HG03520 (cell line): ENCODE results near the gene SKA1.
A peak's percentile ranks its signal among the peaks of the same experiment; 100 is the strongest.

Experiments
- ATAC-seq: cut with Tn5 transposase; IDR thresholded peaks from one replicate; pipeline ENCODE4 v1.9.1; 2021; ENCODE audit warnings: mild to moderate bottlenecking, moderate library complexity; ENCODE audit not compliant: unreplicated experiment

Gene SKA1, protein sequence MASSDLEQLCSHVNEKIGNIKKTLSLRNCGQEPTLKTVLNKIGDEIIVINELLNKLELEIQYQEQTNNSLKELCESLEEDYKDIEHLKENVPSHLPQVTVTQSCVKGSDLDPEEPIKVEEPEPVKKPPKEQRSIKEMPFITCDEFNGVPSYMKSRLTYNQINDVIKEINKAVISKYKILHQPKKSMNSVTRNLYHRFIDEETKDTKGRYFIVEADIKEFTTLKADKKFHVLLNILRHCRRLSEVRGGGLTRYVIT

DNA sequence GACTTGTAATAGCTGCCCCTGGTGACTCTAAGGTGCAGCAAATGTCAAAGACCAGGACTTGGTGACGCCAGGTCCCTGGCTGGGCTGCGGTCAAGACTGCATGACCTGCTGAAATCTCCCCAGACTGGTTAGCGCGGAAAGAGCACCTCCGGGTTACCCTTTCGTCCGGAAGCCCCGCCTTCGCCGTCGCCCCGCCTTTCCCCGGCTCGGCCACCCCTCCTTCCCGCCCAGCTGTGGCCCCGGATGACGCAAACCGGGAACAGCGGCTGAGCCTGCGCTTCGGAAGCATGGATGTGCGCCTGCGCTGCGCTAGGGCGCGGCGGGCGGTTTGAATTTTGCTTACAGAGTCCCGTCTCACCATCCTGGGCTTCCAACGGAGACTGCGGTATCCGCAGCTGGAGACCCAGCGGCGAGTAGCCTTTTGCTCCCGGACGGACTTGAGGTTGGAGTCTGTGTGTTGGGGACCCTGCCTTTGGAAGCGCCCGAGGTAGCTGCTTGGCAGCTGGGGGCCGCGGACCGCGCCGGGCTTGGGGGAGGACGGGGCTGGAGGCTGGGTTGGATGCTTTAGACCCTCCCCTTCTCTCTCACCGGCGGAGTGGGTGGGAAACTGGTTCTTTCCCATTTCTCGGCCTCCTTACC lies at the start of gene SKA1:
TSS of gene SKA1 (plus strand) at position 294 of the 639 bp plus-strand sequence. CDS start 785 bp downstream, outside the sequence.
- ATAC-seq, result peak; percentile 92

DNA sequence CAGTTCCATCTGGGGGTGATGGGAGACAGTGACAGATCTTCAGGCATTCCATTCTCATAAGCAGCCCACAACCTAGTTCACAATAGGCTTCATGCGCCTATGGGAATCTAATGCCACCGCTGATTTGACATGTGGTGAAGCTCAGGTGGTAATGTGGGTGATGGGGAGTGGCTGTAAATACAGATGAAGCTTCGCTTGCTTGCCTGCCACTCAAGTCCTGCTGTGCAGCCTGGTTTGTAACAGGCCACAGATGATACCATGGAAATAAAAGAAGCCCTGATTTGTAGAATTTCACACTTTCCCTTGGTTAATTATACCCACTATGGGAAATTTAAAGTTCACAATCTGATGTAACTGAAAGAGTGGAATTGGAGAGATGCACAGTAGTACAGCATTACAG lies 46.9 kb upstream of the SKA1 start:
- no peak for ATAC-seq

DNA sequence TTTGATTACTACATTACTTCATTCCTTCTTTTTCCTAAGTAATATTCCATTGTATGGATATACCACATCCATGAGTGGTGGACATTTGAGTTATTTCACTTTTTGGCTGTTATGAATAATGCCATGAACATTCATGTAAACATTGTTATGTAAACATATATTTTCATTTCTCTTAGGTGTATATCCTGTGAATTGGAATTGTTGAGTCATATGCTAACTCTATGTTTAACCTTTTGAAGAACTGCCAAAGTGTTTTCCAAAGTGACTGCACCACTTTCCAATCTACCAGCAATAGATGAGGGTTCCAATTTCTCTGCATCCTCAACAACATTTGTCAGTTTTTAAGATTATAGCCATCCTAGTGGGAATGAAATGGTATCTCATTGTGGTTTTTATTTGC lies 44.7 kb upstream of the SKA1 start:
- ATAC-seq, result no peak

DNA sequence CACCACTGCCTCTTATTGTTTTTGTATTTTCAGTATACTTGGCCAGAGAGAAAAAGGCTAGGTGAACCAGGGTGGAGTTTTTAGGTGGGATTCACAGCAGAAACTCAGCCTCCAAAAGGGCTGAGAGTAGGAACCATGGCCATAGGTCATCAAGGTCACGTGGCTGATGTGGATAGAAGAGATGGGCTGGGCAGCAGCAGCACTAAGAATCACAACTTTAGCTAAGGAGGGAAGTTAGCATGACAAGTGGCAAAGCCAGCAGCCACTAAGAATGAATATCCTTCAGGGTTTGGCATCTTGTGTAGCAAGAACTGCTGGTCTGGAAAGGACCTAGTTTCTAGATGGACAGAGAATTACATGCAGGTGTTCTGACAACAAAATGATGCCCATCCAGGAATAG lies 43.2 kb upstream of the SKA1 start:
- no peak for ATAC-seq

DNA sequence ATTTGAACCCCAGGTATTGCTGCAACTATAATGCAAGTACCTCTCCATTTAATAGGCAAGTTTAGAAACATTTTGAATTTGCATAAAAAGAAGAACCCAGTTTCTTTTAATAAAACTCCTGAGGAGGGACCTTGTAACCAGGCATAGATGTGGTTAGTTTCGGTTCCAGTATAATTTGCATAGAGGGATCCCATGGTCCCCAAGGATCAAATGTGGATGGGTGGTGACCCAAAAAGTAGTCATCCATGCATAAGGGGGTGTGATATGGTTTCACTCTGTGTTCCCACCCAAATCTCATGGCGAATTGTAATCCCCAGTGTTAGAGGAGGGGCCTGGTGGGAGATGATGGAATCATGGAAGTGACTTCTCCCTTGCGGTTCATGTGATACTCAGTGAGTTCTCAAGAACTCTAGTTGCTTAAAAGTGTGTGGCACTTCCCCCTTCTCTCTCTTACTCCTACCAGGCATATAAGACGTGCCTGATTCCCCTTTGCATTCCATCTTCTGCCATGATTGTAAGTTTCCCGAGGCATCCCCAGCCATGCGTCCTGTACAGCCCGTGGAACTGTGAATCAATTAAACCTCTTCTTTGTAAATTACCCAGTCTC lies 40.2 kb upstream of the SKA1 start:
- peak; percentile 61 for ATAC-seq

DNA sequence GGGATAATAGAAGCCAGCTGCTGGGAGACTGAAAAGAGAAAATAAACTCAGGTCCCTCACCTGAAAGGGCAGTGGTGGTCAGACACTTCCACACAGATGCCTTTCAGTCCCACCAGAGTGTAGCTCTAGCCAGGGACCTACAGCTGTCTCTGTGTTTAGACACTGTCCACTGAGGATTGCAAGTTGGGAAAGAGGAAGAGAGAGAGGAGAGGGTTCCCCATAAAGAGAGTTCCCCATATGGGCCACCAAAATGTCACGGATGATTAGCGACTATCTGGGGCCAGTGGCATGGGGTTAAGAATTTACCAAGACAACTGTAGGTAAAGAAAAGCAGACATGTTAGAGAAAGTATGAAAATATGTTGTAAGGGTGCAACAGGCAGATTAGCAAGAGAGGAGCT lies 36.7 kb upstream of the SKA1 start:
- no peak for ATAC-seq

DNA sequence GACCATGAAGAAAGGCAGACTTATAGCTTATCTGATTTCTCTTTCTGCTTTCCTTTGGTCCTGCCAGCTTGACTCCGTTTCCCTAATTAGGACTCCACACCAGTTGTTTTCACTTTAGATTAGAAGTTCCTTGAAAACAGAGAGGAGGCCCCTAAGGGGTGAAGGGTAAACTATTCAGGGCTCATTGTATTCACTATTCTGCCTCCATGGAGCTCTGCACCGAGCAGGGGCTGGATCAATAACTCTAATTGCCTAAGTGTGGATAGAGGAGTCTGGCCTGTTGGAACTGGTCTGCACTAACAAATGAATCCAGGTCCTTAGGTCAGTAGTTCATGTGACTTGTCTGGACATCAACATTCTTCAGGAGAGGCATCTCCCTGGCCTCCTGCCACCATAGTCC lies 36.1 kb upstream of the SKA1 start:
- ATAC-seq, result no peak

DNA sequence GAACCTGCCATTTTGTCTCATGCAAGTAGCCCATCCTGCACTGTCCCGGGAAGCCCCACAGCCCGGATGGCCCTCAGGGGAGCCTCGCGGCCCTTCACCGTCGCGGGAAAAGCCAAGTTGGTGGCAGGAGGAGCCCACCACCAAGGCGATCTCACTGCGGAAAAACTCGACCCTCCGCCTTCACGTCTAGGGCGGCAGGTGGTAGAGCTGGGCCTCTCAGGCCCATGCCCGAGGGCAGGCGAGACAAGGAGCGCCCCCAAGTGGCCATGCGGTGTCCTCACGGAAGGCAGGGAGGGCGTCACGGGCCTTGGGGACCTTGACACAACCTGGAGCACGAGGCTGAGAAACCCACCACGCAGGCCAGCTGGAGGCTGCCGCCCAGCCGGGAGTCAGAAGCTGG lies 34.8 kb upstream of the SKA1 start:
- ATAC-seq, result no peak

DNA sequence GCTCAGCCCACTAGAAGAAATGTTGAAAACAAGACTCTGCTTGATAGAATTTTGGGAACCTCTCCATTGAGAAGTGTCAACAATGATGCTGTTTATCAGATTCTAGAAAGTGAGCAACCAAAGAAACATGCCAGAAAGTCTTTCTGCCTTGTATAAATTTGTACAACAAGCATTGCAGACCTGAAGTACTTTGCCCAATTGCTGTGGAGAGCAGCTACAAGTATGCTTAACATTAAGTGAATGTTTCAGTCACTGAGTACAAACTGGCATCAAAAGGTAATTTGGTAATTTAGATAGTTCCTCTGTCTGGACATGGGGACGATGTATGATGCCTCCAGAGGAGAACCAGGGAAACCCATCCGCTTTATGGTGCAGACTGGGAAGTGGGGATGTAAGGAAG lies 33.4 kb upstream of the SKA1 start:
- ATAC-seq, result no peak

DNA sequence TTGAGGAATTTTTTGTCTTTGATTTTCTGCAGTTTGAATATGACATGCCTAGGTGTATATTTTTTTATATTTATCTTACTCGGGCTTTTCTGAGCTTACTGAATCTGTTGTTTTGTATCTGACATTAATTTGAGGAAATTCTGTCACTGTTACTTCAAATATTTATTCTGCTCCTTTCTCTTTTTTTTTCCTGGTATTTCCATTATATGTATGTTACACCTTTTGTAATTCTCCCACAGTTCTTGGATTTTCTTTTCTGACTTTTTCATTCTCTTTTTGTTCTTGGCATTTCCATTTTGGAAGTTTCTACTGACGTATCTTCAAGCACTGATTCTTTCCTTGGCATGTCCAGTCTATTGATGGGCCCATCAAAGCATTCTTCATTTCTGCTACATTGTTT lies 24.1 kb upstream of the SKA1 start:
- ATAC-seq, result no peak

DNA sequence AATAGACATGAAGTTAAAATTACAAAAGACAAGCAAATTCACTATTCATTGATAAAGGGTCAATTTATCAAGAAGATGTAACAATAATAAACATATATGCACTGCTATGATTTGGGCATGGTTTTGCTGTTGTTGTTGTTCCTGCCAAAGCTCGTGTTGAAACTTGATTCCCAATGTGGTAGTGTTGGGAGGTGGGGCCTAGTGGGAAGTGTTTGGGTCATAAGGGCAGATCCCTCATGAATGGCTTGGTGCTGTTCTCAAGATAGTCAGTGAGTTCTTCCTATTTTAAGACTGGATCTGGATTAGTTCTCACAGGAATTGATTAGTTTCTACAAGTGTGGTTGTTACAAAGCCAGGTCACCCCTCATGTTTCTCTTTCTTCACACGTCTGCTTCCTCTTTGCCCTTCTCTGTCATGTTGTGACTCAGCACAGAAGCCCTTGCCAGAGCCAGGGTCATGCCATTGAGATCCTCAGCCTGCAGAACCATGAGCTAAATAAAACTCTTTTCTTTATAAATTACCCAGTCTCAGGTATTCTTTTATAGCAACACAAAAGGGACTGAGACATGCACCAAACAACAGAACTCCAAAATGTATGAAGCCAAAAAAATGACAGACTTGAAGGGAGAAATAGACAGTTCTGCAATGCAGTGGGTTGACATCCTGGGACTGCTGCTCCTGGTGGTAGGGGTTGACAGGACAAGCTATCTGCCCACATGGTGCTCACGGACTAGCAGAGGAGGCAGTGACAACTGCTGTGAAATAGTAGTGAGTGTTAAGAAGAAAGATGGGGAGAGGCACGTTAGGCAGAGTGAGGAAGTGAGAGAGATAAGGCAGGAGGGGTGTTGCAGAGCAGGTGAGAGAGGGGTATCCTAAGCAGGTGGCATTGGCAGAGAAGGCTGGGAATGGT lies 18.6 kb upstream of the SKA1 start:
- peak; percentile 60 for ATAC-seq

DNA sequence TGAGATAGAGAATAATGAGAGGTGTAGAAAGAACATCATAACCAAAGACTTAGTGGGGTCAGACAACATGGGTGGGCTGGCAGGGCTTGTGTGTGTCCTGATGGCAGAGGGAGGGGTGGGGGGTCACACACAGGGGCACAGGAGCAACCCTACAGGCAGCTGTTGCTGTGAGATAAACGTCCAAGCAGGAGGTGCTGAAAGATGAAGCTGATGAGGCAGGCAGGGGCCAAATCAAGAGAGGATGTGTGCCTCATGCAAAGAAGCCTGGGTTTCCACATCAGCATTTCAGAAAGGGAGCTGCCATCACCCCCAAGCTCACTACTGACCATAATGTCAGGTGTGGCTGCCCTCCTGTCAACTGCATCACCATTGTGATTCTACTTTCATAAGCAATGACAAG lies 16.0 kb upstream of the SKA1 start:
- no peak for ATAC-seq

DNA sequence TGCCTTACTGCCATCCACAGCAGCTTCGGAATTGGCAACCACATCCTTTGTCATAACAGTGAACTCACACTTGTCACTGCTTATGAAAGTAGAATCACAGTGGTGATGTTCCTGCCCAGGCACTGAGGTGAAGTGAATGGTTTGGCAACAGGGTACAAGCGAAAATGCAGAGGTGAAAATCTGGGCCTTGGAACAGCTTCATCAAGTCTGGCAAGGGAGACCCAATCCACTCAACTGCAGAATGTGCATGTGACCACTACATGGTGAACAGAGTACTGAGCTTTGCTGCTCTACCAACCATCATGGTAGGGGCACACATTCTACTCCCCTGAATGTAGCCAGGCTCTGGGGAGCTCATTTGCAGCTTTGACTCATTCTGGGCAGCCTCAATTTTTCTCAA lies 15.0 kb upstream of the SKA1 start:
- ATAC-seq, result no peak

DNA sequence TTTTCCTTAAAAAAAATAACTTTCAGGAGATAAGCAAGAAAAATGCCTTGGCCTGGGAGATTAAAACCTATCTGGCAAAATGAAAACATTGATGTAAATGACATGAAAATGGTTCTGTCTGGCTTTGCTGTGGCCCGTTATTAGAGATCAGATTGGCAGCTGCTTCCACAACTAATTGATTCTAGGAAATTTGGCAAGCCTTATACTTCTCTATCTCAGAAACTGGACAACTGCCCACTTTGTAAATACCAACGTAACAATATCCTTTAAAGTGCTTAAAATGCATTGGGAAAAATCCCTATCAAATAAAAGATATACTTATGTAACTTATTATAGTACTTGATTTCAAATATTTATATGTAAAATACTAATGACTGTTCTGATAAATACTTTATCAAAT lies 14.2 kb upstream of the SKA1 start:
- ATAC-seq, result no peak

DNA sequence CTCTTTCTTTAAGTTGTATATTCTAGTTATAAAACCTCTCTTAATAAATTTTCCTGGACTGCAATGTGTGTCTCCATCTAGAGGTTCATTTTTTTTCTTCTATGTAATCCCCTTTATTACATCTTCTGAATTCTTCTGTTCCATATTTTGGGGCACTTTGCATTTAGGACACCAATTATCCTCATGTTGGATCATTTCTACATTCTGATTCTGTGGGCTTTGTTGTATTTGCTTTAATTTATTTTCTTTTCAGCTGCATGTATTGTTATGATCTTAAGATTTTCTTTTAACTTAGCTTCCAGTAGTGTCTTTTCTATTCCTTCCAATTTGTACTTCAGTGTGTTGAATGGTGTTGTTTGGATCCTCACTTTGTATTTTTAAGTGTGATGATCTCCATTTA lies 5.2 kb upstream of the SKA1 start:
- ATAC-seq, result no peak

DNA sequence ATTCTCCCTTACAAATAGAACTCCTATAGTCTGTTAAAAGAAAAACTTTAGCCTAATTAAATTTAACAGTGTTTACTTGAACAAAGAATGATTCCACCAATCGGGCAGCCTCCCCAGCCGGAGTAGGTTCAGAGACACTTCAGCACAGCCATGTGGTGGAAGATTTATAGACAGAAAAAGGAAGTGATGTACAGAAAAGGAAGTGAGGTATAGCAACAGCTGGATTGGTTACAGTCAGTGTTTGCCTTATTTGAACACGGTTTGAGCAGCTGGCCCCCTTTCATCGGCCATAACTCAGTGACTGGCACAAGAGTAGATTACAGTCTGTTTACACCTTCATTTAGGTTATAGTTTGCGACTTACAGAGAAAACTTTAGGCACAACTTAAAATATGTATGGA lies 2.1 kb upstream of the SKA1 start:
- ATAC-seq, result no peak

DNA sequence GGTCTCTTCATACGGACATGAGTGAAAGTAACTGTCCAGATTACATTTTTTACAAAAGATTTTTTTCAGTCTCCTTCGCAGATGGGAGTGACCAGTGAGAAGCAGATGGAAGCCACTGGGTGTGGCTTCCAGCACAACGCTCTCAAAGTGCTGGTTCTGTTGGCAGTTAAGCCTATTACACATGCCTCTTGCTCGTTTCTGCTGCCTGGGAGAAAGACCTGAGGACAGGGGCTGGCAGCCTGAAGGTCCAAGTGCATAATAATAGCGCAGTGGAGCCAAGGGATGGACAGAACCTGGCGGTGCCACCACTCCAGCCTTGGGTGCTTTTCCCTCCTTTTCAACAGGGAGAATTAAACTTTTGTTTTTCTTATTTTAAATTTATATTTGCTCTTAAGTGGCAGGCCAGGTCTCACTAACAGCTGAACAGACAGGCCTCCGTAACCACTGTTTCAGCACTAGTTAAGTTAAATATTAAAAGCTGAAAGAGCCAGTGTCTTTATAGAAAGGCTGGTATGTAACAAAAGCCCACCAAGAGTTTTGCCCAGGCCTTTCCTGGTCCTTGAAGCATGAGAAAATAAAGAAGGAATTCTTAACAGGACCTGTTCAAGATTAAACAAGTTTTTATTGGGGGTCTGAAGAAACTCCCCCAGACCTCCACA lies 1.2 kb upstream of the SKA1 start:
- no peak for ATAC-seq

DNA sequence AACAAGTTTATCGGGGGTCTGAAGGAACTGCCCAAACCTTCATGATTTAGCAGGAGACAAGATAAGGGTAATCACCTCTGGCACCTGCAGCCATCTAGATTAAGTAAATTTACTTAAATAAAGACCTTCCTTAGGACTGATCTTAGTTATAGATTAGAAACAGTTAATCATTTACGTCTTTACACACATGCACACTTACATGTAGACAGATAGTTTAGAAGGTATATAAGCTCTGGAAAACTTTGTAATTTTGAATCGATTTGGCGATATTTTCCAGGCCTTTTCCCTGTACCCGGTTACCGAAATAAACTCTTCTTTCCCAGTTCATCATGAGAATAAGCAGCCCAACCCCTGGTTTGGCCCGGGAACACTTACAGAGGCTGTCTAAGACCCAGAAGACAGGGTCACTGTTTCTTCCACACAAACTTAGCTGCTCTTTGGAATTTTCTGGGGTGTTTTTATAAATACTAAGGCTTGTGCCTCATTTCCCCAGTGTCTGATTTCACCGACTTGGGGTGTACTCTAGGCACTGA lies 560 bp upstream of the SKA1 start:
- ATAC-seq, result no peak

DNA sequence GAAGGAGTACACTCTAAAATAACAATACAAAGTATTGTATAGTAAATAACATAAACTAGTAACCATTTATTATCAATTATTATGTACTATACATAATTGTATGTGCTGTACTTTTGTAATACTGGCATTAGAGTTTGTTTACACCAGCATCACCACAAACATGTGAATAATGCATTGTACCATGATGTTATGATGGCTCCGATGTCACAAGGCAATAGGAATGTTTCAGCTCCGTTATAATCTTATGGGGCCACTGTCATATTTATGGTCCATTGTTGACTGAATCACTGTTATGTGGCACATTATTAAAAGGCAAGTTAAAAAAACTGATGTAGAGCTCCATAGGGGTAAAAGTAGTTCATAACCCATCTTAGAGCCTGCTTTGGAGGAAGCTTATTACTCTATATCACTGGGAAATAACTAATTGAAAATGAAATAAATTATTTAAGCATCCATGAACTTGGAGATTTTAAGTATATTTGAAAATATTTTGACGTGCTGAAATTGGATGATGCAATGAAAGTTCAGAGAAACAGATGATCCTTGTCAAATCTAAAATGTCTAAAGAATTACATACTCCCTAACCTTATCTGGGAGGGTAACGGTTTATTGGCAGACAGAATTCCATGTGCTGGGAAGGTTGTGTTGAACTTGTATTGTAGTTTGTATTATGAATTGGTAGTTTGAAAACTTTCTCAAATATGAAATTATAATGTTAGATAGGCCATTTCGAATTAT lies 2.4 kb downstream of the SKA1 start:
- no peak for ATAC-seq

DNA sequence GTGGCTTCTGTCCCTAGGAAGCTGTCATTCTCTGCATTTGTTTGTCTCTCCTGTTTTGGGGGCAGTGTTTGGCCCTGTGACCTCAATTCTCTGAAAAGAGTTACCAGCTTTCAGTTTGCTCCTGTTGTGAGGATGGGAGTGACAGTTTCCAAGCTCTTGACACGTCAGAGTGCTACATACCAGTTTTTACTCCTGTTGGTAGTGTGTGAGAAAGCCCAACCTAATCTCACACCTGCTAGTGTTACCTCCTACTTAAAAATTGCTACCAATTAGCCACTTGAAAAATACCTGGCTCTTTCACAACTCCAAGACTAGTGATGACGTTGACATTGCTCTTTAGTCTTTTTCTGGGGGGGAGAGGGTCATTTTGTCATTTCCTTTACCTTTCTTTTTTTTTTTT lies 14.1 kb downstream of the SKA1 start:
- ATAC-seq, result no peak
